H1 (cell line): ENCODE results near the gene LGALSL. TPM values are rescaled to one million over a fixed set of nuclear protein-coding genes. Genes with fewer than 3 reads are reported as not detected.

Source experiments
- CHD2 ChIP-seq: IDR thresholded peaks from 2 replicates; pipeline ENCODE4 v1.6.1; 2012; ENCODE audit warnings: low read length, improper control_type of control experiment
- E2F6 ChIP-seq: IDR thresholded peaks from 2 replicates; pipeline ENCODE4 v1.6.1; 2012; ENCODE audit warnings: inconsistent platforms
- HDAC6 ChIP-seq: IDR thresholded peaks from one replicate; pipeline ENCODE4 v1.7.1; 2012; ENCODE audit warnings: low read depth, mild to moderate bottlenecking, inconsistent platforms, low read length, moderate library complexity
- JUN ChIP-seq: IDR thresholded peaks from 2 replicates; pipeline ENCODE4 v1.6.1; 2011; ENCODE audit warnings: low read depth, mild to moderate bottlenecking, improper control_type of control experiment, low read length
- polyA plus RNA-seq, 7 experiments: library from polyadenylated mRNA; depleted of rRNA in 3 of 7; stranded (reverse) in 5 of 7; unstranded in 2 of 7; fragments of >200 nt in 5 of 7; fragments of 200-250 nt in 2 of 7; gene quantifications; 1 replicate in 5 of 7; 2 replicates in 1 of 7; 4 replicates in 1 of 7; pipeline versions ENCODE4 v1.2.1 to v1.2.3, GENCODE V29; 2011 to 2013; ENCODE audit warnings: missing spikeins in 2 of 7, mixed read lengths in 2 of 7
- total RNA-seq: library from RNA; stranded (reverse); fragmentation: NEBNext Ultra II Directional; extraction: Animal tissue kit (Norgen Biotek cat#: 25700); gene quantifications from 2 replicates; pipeline ENCODE4 v1.2.1, GENCODE V29; 2021

The LGALSL gene
- total and polyA plus RNA-seq, 2 of the 8 experiments (the other 6 are each of a cell fraction or from before 2014, with no cell fraction given): 13.6 to 32.3 TPM

- TF ChIP-seq E2F6 (no peak), CHD2 (no peak), JUN (no peak), HDAC6 (no peak)
Observed at GRCh38 chr2:64472881-64473280, 18.9 kb downstream of the LGALSL start (continued).
